Measurements from ENCODE around the gene SHE.

The SHE gene

GRCh38 chr1:154502066-154502743 lies at the start of gene SHE, which contains the start of gene TDRD10:
TSS of gene SHE (minus strand) at chr1:154502412. CDS start at chr1:154502026, 386 bp downstream.
TSS of gene TDRD10 (plus strand) at chr1:154502219. CDS start at chr1:154506904, 4,685 bp downstream.
- no peak for FAIRE-seq
- no peak for DNase-seq (ENCODE audit: insufficient read length, low spot score)
- TF ChIP-seq CTCF (IDR thresholded peaks at IDR 0.05; ENCODE audit: insufficient read depth, missing control alignments) = no peak

DNA sequence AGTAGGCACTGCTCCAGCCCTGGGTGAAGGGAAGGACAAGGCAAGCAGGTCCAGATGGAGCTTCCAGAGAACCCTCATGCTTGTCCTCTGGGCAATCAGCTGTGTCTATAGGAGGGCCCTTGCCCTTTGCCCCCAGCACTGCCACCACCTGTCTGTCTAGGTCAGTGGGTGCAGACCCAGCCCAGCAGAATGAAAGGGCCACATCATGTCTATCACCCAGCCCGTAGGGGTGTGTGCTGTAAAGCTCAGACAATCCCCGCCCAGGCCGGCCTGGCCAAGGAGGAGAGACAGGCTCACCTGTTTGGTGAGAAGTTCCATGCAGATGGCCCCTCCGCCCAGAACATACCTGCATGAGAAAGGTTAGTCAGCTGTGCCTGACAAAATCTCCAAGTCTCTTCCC lies 49.3 kb upstream of the SHE start:
- no peak for TF ChIP-seq CTCF (IDR thresholded peaks at IDR 0.05; ENCODE audit: insufficient read depth, missing control alignments)
- DNase-seq (ENCODE audit: insufficient read length, low spot score) (no peak), FAIRE-seq (no peak)

DNA sequence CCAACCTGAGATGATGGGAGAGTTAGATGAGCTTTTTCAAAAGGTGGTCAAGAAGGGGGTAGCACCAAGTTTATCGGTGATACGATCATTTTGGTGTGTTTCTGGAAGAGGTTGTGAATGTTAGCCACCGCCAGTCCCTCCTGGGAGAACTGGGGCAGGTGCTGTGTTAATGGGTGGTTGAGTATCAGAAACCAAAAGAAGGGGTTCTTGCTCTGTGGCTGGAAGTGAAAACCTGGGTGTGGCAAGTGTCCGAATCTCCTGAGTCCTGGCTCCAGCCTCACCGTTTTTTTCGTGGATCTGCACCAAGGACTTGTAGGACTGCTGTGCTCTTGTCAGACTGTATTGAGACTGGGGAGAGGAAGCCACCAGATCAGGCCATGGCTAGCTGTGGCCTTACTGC lies 48.4 kb upstream of the SHE start:
- DNase-seq (ENCODE audit: insufficient read length, low spot score) (no peak), FAIRE-seq (no peak)
- no peak for TF ChIP-seq CTCF (IDR thresholded peaks at IDR 0.05; ENCODE audit: insufficient read depth, missing control alignments)

DNA sequence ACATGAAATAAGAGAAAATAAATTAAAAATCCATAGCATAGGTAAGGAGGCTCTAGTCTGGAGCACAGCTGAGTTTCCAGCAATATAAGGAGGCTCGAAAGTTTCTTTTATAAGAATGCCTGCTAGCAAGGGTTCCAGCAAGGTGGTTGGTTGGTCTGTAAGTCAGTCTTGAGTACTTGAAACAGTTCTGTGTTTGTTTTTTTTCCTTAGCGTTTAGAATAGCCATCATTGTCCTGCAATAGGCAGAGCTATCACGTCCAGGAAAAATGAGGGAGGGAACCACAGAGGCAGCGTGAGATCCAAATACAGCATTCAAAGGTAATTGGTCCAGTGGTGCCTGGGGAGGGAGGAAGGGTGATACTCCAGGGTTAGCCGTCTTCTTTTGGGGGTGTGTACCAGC lies 47.9 kb upstream of the SHE start:
- DNase-seq (ENCODE audit: insufficient read length, low spot score) (no peak), FAIRE-seq (no peak)
- no peak for TF ChIP-seq CTCF (IDR thresholded peaks at IDR 0.05; ENCODE audit: insufficient read depth, missing control alignments)

DNA sequence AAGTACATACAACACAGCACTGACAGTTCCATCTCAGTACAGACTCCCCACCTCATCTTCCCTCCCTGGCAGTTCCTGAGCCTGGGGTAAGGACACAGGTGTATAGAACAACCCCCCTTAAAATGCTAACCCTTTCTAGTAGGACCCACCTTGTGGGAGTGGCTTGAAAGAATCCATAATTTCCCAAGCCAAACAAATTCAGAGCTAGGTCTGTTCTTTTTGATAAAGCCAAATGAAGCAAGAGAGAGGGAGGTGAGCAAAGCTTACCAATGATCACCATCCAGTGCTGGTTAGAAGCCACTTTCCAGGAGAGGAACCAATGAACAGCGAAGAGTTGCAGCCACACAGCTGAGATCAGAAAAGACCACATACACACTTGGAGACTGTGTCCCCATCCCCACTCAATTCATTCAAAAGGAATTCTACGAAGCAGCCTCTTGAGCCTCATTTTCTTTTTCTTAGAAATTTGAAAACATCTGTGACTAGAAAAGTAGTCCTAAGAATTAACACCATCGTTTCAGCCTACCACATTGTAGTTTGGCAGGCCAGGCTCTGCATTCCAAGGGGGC lies 47.1 kb upstream of the SHE start:
- no peak for DNase-seq (ENCODE audit: insufficient read length, low spot score)
- no peak for FAIRE-seq
- no peak for TF ChIP-seq CTCF (IDR thresholded peaks at IDR 0.05; ENCODE audit: insufficient read depth, missing control alignments)

- TF ChIP-seq CTCF (IDR thresholded peaks at IDR 0.05; ENCODE audit: insufficient read depth, missing control alignments) = no peak
- no peak for FAIRE-seq
- no peak for DNase-seq (ENCODE audit: insufficient read length, low spot score)
Observed at GRCh38 chr1:154548028-154548427, 45.8 kb upstream of the SHE start.

DNA sequence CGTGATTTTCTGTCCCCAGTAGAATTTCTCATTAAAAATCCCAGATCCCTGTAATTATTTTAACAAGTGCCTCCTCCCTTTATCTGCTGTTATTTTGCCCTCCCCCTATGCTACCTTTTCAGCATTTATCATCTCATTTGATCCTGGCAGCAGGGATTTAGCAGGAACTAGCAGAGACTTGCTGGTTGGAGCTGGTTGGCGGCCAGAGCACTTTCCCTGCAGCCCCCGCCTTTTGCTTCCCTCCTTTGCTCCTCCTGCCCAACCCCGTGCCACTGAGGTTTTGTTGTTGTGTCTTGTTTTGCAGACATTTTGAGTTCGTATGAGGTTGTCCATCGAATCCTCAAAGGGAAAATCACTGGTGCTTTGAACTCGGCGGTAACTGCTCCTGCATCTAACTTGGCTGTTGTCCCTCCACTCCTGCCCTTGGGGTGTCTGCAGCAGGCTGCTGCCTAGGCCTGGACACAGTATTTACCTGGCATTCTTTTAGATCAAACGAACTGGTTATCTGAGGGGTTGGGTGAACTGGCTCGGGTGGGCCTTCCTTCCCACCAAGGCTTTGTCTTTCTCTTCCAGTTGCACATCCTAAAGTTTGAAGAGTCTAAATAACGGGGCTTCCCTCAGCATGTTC lies 45.0 kb upstream of the SHE start:
- DNase-seq (ENCODE audit: insufficient read length, low spot score) = no peak
- no peak for FAIRE-seq
- TF ChIP-seq CTCF (IDR thresholded peaks at IDR 0.05; ENCODE audit: insufficient read depth, missing control alignments) = no peak

Data from D721Med (cell line).